Measurements from ENCODE around the gene CTNNA1.

GRCh38 chr5:138770291-138770690, 17.1 kb downstream of the CTNNA1 start:
- TF ChIP-seq CTCF (IDR thresholded peaks at IDR 0.05; ENCODE audit: extremely low read depth in 1 of 2, insufficient read depth in 1 of 2, low read depth in 1 of 2, low read length in 2 of 2): no peak
- no peak for TF ChIP-seq POLR2A (IDR thresholded peaks at IDR 0.05; ENCODE audit: low read depth, low read length)
- TF ChIP-seq POLR2AphosphoS5 (IDR thresholded peaks at IDR 0.05; ENCODE audit: insufficient read depth, low read depth, low read length): no peak
- TF ChIP-seq FOS (IDR thresholded peaks at IDR 0.05; ENCODE audit: borderline replicate concordance, insufficient read depth, low read length): no peak
- no peak for TF ChIP-seq JUN (IDR thresholded peaks at IDR 0.05; ENCODE audit: borderline replicate concordance, insufficient read depth, insufficient read length, low read depth)
- no peak for TF ChIP-seq EZH2 (IDR thresholded peaks at IDR 0.05; ENCODE audit: borderline replicate concordance, low read depth, low read length, severe bottlenecking)
- no peak for TF ChIP-seq MAX (IDR thresholded peaks at IDR 0.05; ENCODE audit: insufficient read depth, insufficient read length)

Data from endothelial cell of umbilical vein (primary cell).